Activated B cell treated with CpG ODN at 0.5 μM for 24 hours (primary cell): ENCODE data around the gene OR56A1. TPM values are rescaled to one million over a fixed set of nuclear protein-coding genes. Genes with fewer than 3 reads are reported as not detected.

Source experiments
- ATAC-seq: fragments of 200-7000 bp; cut with Tn5 transposase; one replicate; pipeline ENCODE4 v1.10.0; 2021; ENCODE audit warnings: low read depth, mild to moderate bottlenecking, moderate library complexity
- CTCF ChIA-PET: fragments of 350-600 bp; sonication (Branson Sonifier 250); formaldehyde crosslinking; loops from one replicate; lab custom pipeline; 2021; ENCODE audit warnings: antibody characterized with exemption; lab: Charles Lee
- POLR2A ChIA-PET: fragments of 350-600 bp; sonication (Branson Sonifier 250); formaldehyde crosslinking; loops from one replicate; lab custom pipeline; 2021; ENCODE audit warnings: antibody characterized with exemption; lab: Charles Lee
- DNase-seq: peaks from one replicate; pipeline ENCODE4 v3.0.0; 2022
- H3K27ac Mint-ChIP-seq: one replicate; pipeline ENCODE4 v1.8.0; 2020; ENCODE audit warnings: mixed read lengths
- H3K27me3 Mint-ChIP-seq: one replicate; pipeline ENCODE4 v1.8.0; 2021; ENCODE audit warnings: mixed read lengths
- H3K36me3 Mint-ChIP-seq: one replicate; pipeline ENCODE4 v1.8.0; 2021; ENCODE audit warnings: low read depth, mixed read lengths
- H3K4me1 Mint-ChIP-seq: one replicate; pipeline ENCODE4 v1.8.0; 2021; ENCODE audit warnings: mixed read lengths
- H3K4me3 Mint-ChIP-seq: one replicate; pipeline ENCODE4 v1.8.0; 2020; ENCODE audit warnings: mild to moderate bottlenecking, mixed read lengths
- H3K9me3 Mint-ChIP-seq: one replicate; pipeline ENCODE4 v1.8.0; 2020; ENCODE audit warnings: mixed read lengths
- CTCF ChIP-seq: fragments of 200-600 bp; IDR thresholded peaks from one replicate; pipeline ENCODE4 v1.8.0; 2022; ENCODE audit warnings: antibody characterized with exemption, mild to moderate bottlenecking
- intact Hi-C: fragments of 100-400 bp; cut with micrococcal nuclease; formaldehyde crosslinking; loops from one replicate; pipeline ENCODE4 v1.15.1; 2024
- total RNA-seq: library from RNA; stranded (reverse); gene quantifications from 2 replicates; pipeline ENCODE4 v1.2.3, GENCODE V29; 2022

The OR56A1 gene
- total RNA-seq, 1 donor from 2014 or later, result not detected

DNA sequence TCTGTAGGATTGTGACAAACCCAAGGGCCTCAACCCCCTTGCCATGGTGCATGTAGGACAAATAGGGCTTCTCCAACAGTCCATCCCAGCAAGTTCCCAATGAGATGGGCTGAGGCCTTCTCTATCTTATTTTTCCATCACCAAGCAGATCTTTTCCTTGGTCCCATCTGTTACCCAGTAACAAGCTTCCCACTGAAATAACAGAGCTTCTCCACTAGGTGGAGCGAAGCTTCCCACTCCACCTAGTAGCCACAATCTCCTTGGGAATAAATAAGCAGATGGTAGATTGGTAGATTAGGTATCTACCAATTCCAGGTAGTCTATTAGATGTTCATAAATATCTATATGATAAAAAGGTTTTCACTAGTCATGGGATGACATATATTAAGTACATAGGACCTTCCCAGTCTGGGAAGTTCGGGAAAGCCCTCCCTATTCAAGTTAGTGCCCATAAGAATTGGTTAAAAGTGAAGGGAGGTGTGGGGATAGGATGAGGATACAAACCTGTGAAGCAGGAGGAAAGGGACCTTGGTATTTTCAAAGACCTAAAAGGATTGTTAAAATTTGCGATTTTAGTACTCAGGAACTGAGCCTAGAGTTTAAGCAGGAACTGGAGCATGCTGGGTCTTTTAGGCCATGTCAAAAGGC is 37.8 kb downstream of the OR56A1 start:
- Mint-ChIP-seq H3K4me3 (no peak overlapping the region), H3K27me3 (peaks cover 3% of the 10 kb centered on the region)

DNA sequence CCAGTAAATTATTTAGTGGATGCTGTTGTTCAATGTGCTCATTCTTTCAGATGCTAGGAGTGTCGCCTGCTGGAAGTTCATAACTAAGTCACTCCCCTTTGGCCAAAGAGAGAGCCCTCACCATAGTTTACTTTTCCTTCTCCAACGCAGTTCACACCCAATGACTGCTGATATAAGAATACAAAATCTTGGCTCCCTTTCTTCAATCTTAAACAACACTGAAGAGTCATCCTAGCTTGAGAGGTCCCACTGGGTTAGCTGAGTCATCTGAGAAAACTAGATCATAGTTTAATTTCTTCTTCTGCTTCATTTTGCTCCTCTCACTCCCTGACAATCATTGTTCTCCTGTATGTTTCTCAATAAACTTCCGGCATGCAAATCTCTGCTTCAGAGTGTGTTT is 38.4 kb downstream of the OR56A1 start:
- no peaks in the 10 kb centered on the region for H3K9me3 Mint-ChIP-seq
- no peak overlapping the region for H3K4me3 Mint-ChIP-seq
- no peak for ATAC-seq
- no peak for DNase-seq
- no peak for TF ChIP-seq CTCF
- POLR2A ChIA-PET, result no interaction called here
- H3K27ac Mint-ChIP-seq, result no peak overlapping the region
- no peaks in the 10 kb centered on the region for H3K4me1 Mint-ChIP-seq
- no peaks in the 10 kb centered on the region for H3K36me3 Mint-ChIP-seq
- intact Hi-C loops, result loop anchor here (1.0 kb wide), 1 partner anchor 361 kb away; no protein-coding TSS in a partner anchor
- CTCF ChIA-PET, result interaction anchor here (0.7 to 1.6 kb wide), 3 partner anchors 325 to 387 kb away, joined by 3 read pairs; no protein-coding TSS in a partner anchor
- peaks cover 3% of the 10 kb centered on the region for H3K27me3 Mint-ChIP-seq

More for the DNA sequence above, 37.8 kb downstream of the OR56A1 start:
- intact Hi-C loops, result loop anchor here (1.0 kb wide), 1 partner anchor 361 kb away; no protein-coding TSS in a partner anchor
- ChIA-PET CTCF (interaction anchor here (0.7 to 1.6 kb wide), 3 partner anchors 324 to 387 kb away, joined by 3 read pairs; no protein-coding TSS in a partner anchor), POLR2A (no interaction called here)
- DNase-seq (no peak), ATAC-seq (no peak)
- Mint-ChIP-seq H3K4me1 (no peaks in the 10 kb centered on the region), H3K27ac (no peak overlapping the region), H3K9me3 (no peaks in the 10 kb centered on the region), H3K36me3 (no peaks in the 10 kb centered on the region)
- TF ChIP-seq CTCF, result no peak

- H3K27ac Mint-ChIP-seq, result no peak overlapping the region
- H3K4me1 Mint-ChIP-seq, result no peaks in the 10 kb centered on the region
- H3K4me3 Mint-ChIP-seq, result no peak overlapping the region
- ATAC-seq (no peak), DNase-seq (no peak)
- H3K36me3 Mint-ChIP-seq, result no peaks in the 10 kb centered on the region
- ChIA-PET POLR2A (no interaction called here), CTCF (no interaction called here)
- intact Hi-C loops, result no loop called here
- H3K9me3 Mint-ChIP-seq, result no peaks in the 10 kb centered on the region
- H3K27me3 Mint-ChIP-seq, result peaks cover 3% of the 10 kb centered on the region
- TF ChIP-seq CTCF, result no peak
These were observed 41.4 kb downstream of the OR56A1 start for GRCh38 chr11:5989203-5989602.

DNA sequence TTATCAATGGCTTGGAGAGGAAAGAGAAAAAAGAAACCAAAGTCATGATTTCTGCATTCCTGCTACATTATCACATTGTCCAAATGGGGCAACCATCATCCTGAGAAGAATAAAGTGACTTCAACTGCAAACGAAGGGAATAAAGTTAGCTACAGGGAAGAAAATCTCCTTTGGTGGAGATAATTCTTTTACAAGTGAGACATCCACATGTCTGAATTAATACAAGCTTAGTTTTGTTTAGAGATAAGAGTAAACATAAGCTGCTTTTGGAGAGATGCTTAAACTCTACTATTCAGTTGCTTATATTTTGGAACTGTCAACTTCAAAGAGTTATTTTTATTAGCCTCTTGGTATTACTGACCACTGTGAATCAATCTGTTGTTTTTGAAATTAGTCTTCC is 43.7 kb downstream of the OR56A1 start, which contains the start of gene OR52L1:
TSS of gene OR52L1 (minus strand) at position 101 of the 400 bp plus-strand sequence. CDS start at position 46, 55 bp downstream.
- CTCF ChIA-PET, result no interaction called here
- no peaks in the 10 kb centered on the region for H3K36me3 Mint-ChIP-seq
- H3K4me1 Mint-ChIP-seq, result no peaks in the 10 kb centered on the region
- no peak for DNase-seq
- H3K27me3 Mint-ChIP-seq, result peaks cover 8% of the 10 kb centered on the region
- POLR2A ChIA-PET, result no interaction called here
- H3K4me3 Mint-ChIP-seq, result no peak within 1 kb of the TSS
- H3K9me3 Mint-ChIP-seq, result no peaks in the 10 kb centered on the region
- intact Hi-C loops, result no loop called here
- no peak for ATAC-seq
- no peak within 1 kb of the TSS for H3K27ac Mint-ChIP-seq
- no peak for TF ChIP-seq CTCF

- ATAC-seq (no peak), DNase-seq (no peak)
- intact Hi-C loops, result no loop called here
- Mint-ChIP-seq H3K4me1 (no peaks in the 10 kb centered on the region), H3K27ac (no peak overlapping the region), H3K9me3 (peaks cover 6% of the 10 kb centered on the region), H3K4me3 (no peak overlapping the region), H3K36me3 (no peaks in the 10 kb centered on the region), H3K27me3 (peaks cover 5% of the 10 kb centered on the region)
- no peak for TF ChIP-seq CTCF
- ChIA-PET POLR2A (no interaction called here), CTCF (no interaction called here)
These were observed 47.1 kb downstream of the OR56A1 start for GRCh38 chr11:5983443-5983842.
